Stimulated activated naive CD8-positive, alpha-beta T cell treated with anti-CD3 and anti-CD28 coated beads, Interleukin-15, amount 100 ng/mL, for 72 hours (primary cell): ENCODE results near the gene EZH2.

ENCODE experiments used
- ATAC-seq: fragments of 150-1000 bp; cut with Tn5 transposase; 2 replicates; pipeline ENCODE4 v1.10.0; 2021; ENCODE audit warnings: mild to moderate bottlenecking, moderate library complexity
- DNase-seq, 2 donors: peaks; one replicate each; pipeline ENCODE4 v3.0.0; 2021 to 2022
- H3K27ac Mint-ChIP-seq, 2 donors: one replicate each; pipeline ENCODE4 v1.8.0; 2022; ENCODE audit warnings: mild to moderate bottlenecking in 2 of 2, mixed read lengths in 2 of 2, moderate library complexity in 2 of 2
- H3K27me3 Mint-ChIP-seq: one replicate; pipeline ENCODE4 v1.8.0; 2022; ENCODE audit warnings: mixed read lengths
- H3K4me1 Mint-ChIP-seq: one replicate; pipeline ENCODE4 v1.8.0; 2022; ENCODE audit warnings: mild to moderate bottlenecking, mixed read lengths
- H3K4me3 Mint-ChIP-seq, 2 donors: one replicate each; pipeline ENCODE4 v1.8.0; 2022; ENCODE audit warnings: mild to moderate bottlenecking in 2 of 2, mixed read lengths in 2 of 2, moderate library complexity in 1 of 2
- H3K9me3 Mint-ChIP-seq, 2 donors: one replicate each; pipeline ENCODE4 v1.8.0; 2022; ENCODE audit warnings: mixed read lengths in 2 of 2

EZH2 gene

GRCh38 chr7:148789220-148789619 is 94.9 kb downstream of the EZH2 start:
- ATAC-seq (no peak), DNase-seq (no peak)
- H3K9me3 Mint-ChIP-seq = no peaks in the 10 kb centered on the region
- H3K27me3 Mint-ChIP-seq = no peaks in the 10 kb centered on the region
- H3K27ac Mint-ChIP-seq = peak overlapping the region in 1 of 2 donors; percentile 55
- peaks cover 7% of the 10 kb centered on the region for H3K4me1 Mint-ChIP-seq
- H3K4me3 Mint-ChIP-seq = no peak overlapping the region

DNA sequence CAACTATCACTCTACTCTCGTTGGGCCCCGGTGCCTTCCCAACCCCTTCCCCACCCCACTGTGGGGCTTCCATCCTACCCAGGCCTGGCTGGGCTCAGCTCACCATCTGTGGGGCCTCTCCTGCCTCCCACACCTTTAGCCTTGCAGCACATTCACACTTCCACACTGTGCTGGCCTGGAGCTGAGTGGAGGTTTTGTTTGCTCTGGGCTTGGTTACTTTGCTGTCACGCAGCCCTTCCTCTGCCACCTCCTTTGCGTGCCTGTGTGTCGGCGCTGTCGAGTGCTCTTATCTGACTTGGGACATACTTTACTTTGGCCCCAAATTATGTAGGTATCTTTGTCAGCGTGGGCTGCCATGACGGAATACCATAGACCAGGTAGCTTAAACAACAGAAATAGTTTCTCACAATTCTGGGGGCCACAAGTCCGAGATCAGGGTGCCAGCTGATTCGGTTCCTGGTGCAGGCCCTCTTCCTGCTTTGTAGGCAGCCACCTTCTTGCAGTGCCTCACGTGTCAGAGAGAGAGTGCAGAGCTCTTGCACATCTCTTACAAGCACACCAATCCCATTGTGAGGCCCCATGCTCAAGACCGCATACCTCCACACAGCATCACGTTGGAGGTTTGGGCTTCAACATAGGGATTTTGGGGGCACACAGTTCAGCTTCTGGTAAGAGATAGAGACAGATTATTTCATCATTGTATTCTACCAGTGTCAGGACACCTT is 96.4 kb downstream of the EZH2 start:
- H3K9me3 Mint-ChIP-seq = no peaks in the 10 kb centered on the region
- H3K4me1 Mint-ChIP-seq = no peaks in the 10 kb centered on the region
- peak overlapping the region in 1 of 2 donors; percentile 17 for H3K27ac Mint-ChIP-seq
- DNase-seq = no peak
- no peaks in the 10 kb centered on the region for H3K27me3 Mint-ChIP-seq
- ATAC-seq = no peak
- H3K4me3 Mint-ChIP-seq = no peak overlapping the region

DNA sequence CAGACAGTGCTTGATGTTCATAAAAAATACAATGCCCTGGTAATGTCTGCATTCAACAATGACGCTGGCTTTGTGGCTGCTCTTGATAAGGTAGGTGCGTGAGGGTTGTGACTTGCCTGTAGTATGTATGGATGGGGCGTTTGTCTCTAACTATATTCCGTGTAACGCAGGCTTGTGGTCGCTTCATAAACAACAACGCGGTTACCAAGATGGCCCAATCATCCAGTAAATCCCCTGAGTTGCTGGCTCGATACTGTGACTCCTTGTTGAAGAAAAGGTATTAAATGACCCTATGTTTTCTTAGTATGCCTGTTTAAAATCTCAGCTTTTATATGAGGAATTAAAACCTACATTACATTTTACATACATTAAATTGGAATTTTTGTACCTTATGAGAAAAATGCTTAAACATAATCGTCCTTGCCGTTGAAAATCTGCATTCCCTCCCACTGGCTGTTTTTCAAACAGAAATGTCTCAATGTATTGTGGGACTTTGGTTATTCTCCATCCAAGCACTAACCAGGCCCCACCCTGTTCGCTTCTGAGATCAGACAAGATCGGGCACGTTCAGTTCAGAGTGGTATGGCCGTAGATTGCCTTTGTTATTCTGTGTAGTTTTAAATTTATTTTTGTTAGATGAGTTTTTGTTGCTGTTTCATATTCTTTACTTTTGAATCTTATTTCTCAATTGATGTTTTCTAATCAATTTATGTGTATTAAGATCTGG is 100.1 kb downstream of the EZH2 start:
- H3K27me3 Mint-ChIP-seq = no peaks in the 10 kb centered on the region

DNA sequence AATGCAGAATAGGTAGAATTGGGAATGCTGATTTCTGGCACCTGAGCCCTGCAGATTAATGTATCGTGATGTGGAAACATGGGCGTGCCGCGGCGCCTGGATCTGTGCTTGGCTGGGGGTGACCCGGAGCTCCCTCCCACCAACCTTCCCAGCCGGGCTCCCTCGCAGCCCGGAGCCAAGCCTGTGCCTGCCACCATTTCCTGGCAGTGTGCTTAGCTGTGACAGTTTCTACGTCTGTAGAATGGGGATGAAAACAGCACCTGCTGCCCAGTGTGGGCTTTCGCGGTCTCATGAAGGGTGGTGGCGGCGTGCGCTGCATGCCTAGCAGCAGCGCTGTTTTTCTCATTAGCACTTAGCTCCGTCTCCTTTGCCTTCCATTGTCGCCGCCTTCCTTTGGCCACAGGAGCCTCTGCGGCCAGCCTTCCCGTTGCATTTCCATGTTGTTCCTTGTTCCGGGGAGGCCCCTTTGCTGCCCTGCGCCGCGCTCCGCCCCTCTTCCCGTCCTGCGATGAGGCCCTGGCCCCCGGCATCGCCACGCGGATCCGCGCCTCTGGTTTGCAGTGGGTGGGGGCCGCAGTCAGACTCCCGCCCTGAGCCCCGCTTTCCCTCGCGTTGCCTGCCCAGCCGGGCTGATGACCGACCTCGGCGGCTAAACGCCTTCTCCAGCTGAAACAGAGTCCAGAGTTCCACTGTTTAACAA is 101.2 kb downstream of the EZH2 start:
- H3K4me1 Mint-ChIP-seq = no peaks in the 10 kb centered on the region
- no peak overlapping the region for H3K4me3 Mint-ChIP-seq
- ATAC-seq (no peak), DNase-seq (no peak)
- H3K27me3 Mint-ChIP-seq = no peaks in the 10 kb centered on the region
- H3K27ac Mint-ChIP-seq = peak overlapping the region in 1 of 2 donors; percentile 71
- H3K9me3 Mint-ChIP-seq = no peaks in the 10 kb centered on the region

More for the DNA sequence above, 100.1 kb downstream of the EZH2 start:
- Mint-ChIP-seq H3K27ac (no peak overlapping the region), H3K4me1 (no peaks in the 10 kb centered on the region), H3K4me3 (no peak overlapping the region), H3K9me3 (no peaks in the 10 kb centered on the region)
- no peak for DNase-seq
- no peak for ATAC-seq

DNA sequence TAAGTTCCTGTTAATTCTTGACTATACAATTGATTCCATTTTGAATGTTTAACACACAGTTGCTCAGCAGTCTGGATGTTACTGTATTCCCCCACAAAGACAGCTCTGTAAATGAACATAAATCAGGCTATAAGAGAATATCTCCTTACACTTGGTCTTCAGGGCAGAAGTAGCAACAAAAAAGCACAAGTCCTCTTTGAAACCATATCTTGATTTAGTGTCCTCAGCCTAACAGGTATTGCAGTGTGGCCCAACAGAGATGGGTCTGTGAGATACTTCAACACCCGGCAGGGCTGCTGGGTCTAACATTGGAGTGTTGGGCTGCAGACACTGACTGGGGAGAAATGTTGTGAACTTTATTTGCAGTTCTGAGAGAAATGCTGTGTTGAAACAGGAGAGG is 109.6 kb downstream of the EZH2 start:
- no peak for DNase-seq
- Mint-ChIP-seq H3K9me3 (no peaks in the 10 kb centered on the region), H3K27me3 (no peaks in the 10 kb centered on the region), H3K27ac (no peak overlapping the region), H3K4me3 (no peak overlapping the region), H3K4me1 (peaks cover 31% of the 10 kb centered on the region)
- no peak for ATAC-seq

DNA sequence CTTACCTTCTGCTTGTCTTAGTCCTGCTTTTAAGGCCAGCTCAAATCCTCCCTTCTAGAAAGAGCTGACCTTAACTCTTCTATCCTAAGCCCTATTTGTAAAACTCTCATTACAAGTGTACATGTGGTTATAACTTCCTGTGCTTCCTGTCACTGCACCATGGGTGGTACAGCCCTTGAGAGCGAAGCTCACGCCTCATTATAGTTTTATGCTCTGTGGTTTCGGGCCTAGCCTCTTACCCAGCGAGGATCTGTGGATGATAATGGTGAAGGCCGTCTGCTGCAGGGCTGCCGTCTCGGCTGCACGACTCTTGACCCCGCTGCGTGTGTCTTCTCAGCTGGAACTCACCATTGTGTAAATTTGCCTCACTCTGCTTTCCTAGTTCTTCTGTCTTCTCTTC is 110.8 kb downstream of the EZH2 start:
- H3K27me3 Mint-ChIP-seq = no peaks in the 10 kb centered on the region
- H3K4me3 Mint-ChIP-seq = peak overlapping the region; percentile 22 to 45
- H3K4me1 Mint-ChIP-seq = peaks cover 31% of the 10 kb centered on the region
- H3K27ac Mint-ChIP-seq = peak overlapping the region; percentile 2 to 71
- peak; percentile 22 to 44 for DNase-seq
- H3K9me3 Mint-ChIP-seq = no peaks in the 10 kb centered on the region
- ATAC-seq = peak; percentile 94

DNA sequence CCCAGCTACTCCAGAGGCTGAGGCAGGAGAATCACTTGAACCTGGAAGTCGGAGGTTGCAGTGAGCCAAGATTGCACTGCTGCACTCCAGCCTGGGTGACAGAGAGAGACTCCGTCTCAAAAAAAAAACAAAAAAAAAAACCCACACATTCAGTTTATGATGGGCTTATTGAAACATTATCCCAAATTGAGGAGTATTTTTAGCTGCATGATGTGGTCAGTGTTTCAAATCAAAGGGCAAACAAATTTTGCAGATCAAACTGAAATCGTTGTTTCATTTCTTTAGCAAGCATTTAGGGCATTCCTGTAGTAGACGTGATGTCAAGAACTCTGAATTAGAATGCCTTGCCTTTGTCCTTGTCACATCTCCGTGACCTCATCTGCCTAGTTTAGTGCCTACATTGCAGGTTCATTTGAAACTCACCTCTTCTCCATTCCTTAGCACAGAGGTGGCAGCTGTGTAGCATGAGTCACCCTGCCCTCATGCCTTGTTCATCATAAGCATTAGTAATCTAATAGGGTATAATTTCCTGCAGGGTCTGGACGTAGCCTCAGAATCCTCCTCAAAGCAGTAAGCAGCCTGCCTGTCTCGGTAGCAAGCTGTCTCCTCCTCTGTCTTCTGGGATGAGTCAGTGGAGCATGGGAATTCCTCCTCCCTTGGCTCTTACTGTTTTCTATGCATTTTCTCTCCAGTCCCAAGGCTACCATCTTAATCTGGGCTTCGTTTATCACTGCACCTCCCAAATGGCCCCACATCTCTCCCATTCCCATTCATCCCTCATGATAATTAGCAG is 111.6 kb downstream of the EZH2 start:
- peak overlapping the region; percentile 2 to 71 for H3K27ac Mint-ChIP-seq
- H3K4me3 Mint-ChIP-seq = peak overlapping the region; percentile 4 to 45
- peaks cover 31% of the 10 kb centered on the region for H3K4me1 Mint-ChIP-seq
- peak; percentile 7 to 24 for DNase-seq
- ATAC-seq = peak; percentile 87
- H3K27me3 Mint-ChIP-seq = no peaks in the 10 kb centered on the region
- no peaks in the 10 kb centered on the region for H3K9me3 Mint-ChIP-seq

- DNase-seq (no peak), ATAC-seq (no peak)
- no peaks in the 10 kb centered on the region for H3K9me3 Mint-ChIP-seq
- no peak overlapping the region for H3K27ac Mint-ChIP-seq
- H3K4me3 Mint-ChIP-seq = no peak overlapping the region
- peaks cover 26% of the 10 kb centered on the region for H3K4me1 Mint-ChIP-seq
- H3K27me3 Mint-ChIP-seq = no peaks in the 10 kb centered on the region
Measured at GRCh38 chr7:148770004-148770403, 114.1 kb downstream of the EZH2 start.

GRCh38 chr7:148763622-148764021 is 120.5 kb downstream of the EZH2 start:
- no peak for ATAC-seq
- Mint-ChIP-seq H3K27ac (no peak overlapping the region), H3K4me1 (no peaks in the 10 kb centered on the region), H3K27me3 (no peaks in the 10 kb centered on the region), H3K4me3 (no peak overlapping the region), H3K9me3 (no peaks in the 10 kb centered on the region)
- no peak for DNase-seq

- Mint-ChIP-seq H3K27me3 (no peaks in the 10 kb centered on the region), H3K4me3 (no peak overlapping the region)
Measured at GRCh38 chr7:148761499-148762278, 122.4 kb downstream of the EZH2 start.

More at GRCh38 chr7:148761499-148762278, 122.4 kb downstream of the EZH2 start:
- no peaks in the 10 kb centered on the region for H3K4me1 Mint-ChIP-seq
- ATAC-seq (no peak), DNase-seq (no peak)
- peak overlapping the region in 1 of 2 donors; percentile 22 for H3K27ac Mint-ChIP-seq
- H3K9me3 Mint-ChIP-seq = no peaks in the 10 kb centered on the region
